OCI-LY1 (cell line): ENCODE measurements around the gene DXO.
A peak's percentile ranks its signal among the peaks of the same experiment; 100 is the strongest.

Experiments
- H2AFZ ChIP-seq: fragments of 200-600 bp; sonication (generic), shearing (Covaris generic); 2 replicates; pipeline ENCODE4 v1.6.0; 2014; ENCODE audit warnings: antibody characterized with exemption, mild to moderate bottlenecking, low read length
- H3F3A ChIP-seq: fragments of 200-600 bp; sonication (generic), shearing (Covaris generic); 2 replicates; pipeline ENCODE4 v1.6.0; 2014; ENCODE audit warnings: mild to moderate bottlenecking, antibody characterized with exemption, low read length, moderate library complexity; ENCODE audit not compliant: insufficient read depth
- H3K27ac ChIP-seq: fragments of 200-600 bp; sonication (generic); 2 replicates; pipeline ENCODE4 v1.5.1; 2014; ENCODE audit warnings: low read length, mixed run types, mild to moderate bottlenecking, low read depth; ENCODE audit not compliant: poor library complexity, severe bottlenecking
- H3K27me3 ChIP-seq: fragments of 200-600 bp; sonication (generic); 2 replicates; pipeline ENCODE4 v1.6.0; 2014; ENCODE audit warnings: antibody characterized with exemption, mild to moderate bottlenecking, low read length, moderate library complexity; ENCODE audit not compliant: insufficient read depth
- H3K36me3 ChIP-seq: fragments of 200-600 bp; sonication (generic); 2 replicates; pipeline ENCODE4 v1.6.1; 2014; ENCODE audit warnings: mild to moderate bottlenecking, antibody characterized with exemption, low read length, moderate library complexity, mixed read lengths; ENCODE audit not compliant: insufficient read depth
- H3K4me1 ChIP-seq: fragments of 200-600 bp; sonication (generic); 2 replicates; pipeline ENCODE4 v1.5.1; 2014; ENCODE audit warnings: mild to moderate bottlenecking, low read length, moderate library complexity; ENCODE audit not compliant: insufficient read depth, severe bottlenecking
- H3K4me2 ChIP-seq: fragments of 200-600 bp; sonication (generic), shearing (Covaris generic); 2 replicates; pipeline ENCODE4 v1.6.1; 2014; ENCODE audit warnings: low read length
- H3K4me3 ChIP-seq: fragments of 200-600 bp; sonication (generic); 2 replicates; pipeline ENCODE4 v1.5.1; 2014; ENCODE audit warnings: low read length, low read depth, mild to moderate bottlenecking, mixed read lengths; ENCODE audit not compliant: poor library complexity, severe bottlenecking
- H3K79me2 ChIP-seq: fragments of 200-600 bp; shearing (Covaris generic); 2 replicates; pipeline ENCODE4 v1.6.1; 2016; ENCODE audit warnings: mixed run types, low read length, mixed read lengths; ENCODE audit not compliant: insufficient read depth
- H3K9ac ChIP-seq: fragments of 200-600 bp; sonication (generic), shearing (Covaris generic); 2 replicates; pipeline ENCODE4 v1.6.1; 2014; ENCODE audit warnings: mild to moderate bottlenecking, low read length, mixed read lengths
- H3K9me2 ChIP-seq: fragments of 200-600 bp; sonication (generic), shearing (Covaris generic); 2 replicates; pipeline ENCODE4 v1.6.1; 2014; ENCODE audit warnings: low read depth, mild to moderate bottlenecking, low read length, mixed read lengths
- H3K9me3 ChIP-seq: fragments of 200-600 bp; shearing (Covaris generic); 2 replicates; pipeline ENCODE4 v1.6.1; 2014; ENCODE audit warnings: low read length, mixed read lengths
- H4K20me1 ChIP-seq: fragments of 200-600 bp; sonication (generic), shearing (Covaris generic); 2 replicates; pipeline ENCODE4 v1.6.0; 2016; ENCODE audit warnings: mild to moderate bottlenecking, low read length; ENCODE audit not compliant: insufficient read depth
- CTCF ChIP-seq: fragments of 200-600 bp; sonication (generic), shearing (Covaris generic); IDR thresholded peaks from 2 replicates; pipeline ENCODE4 v1.5.1; 2017; ENCODE audit warnings: mild to moderate bottlenecking, antibody characterized with exemption, low read length, moderate library complexity, mixed read lengths
- EZH2 ChIP-seq: fragments of 200-600 bp; sonication (generic), shearing (Covaris generic); IDR thresholded peaks from 2 replicates; pipeline ENCODE4 v1.8.0; 2017; ENCODE audit warnings: borderline replicate concordance, mixed run types, mild to moderate bottlenecking, antibody characterized with exemption, low read length, moderate library complexity, mixed read lengths

DXO gene

GRCh38 chr6:31972709-31973350 lies 892 bp upstream of the DXO start:
- peaks cover 28% of the 10 kb centered on the region for H3K36me3 ChIP-seq
- H3K4me3 ChIP-seq = peak overlapping the region; percentile 82
- peak overlapping the region; percentile 63 for H3K27ac ChIP-seq
- TF ChIP-seq CTCF (no peak), EZH2 (no peak)
- no peaks in the 10 kb centered on the region for H4K20me1 ChIP-seq
- no peaks in the 10 kb centered on the region for H3K9me3 ChIP-seq
- H3K9ac ChIP-seq = peak overlapping the region; percentile 87
- no peaks in the 10 kb centered on the region for H3K79me2 ChIP-seq
- H3K4me1 ChIP-seq = peaks cover 34% of the 10 kb centered on the region
- no peaks in the 10 kb centered on the region for H3K27me3 ChIP-seq
- H3K4me2 ChIP-seq = peak overlapping the region; percentile 98
- H3F3A ChIP-seq = 0 out of 2 replicates have a peak, but pooled peaks cover 5% of the 10 kb centered on the region
- H2AFZ ChIP-seq = 0 out of 2 replicates have a peak overlapping the region, but pooled peaks have one; percentile 29
- H3K9me2 ChIP-seq = no peaks in the 10 kb centered on the region

- no peak for TF ChIP-seq EZH2
- TF ChIP-seq CTCF = no peak
- peak overlapping the region; percentile 63 for H3K27ac ChIP-seq
- 0 out of 2 replicates have a peak, but pooled peaks cover 5% of the 10 kb centered on the region for H3F3A ChIP-seq
- H3K4me1 ChIP-seq = peaks cover 34% of the 10 kb centered on the region
- H3K4me3 ChIP-seq = peak overlapping the region; percentile 82
- H2AFZ ChIP-seq = no peak overlapping the region
- peak overlapping the region; percentile 98 for H3K4me2 ChIP-seq
- no peaks in the 10 kb centered on the region for H4K20me1 ChIP-seq
- no peaks in the 10 kb centered on the region for H3K27me3 ChIP-seq
- H3K79me2 ChIP-seq = no peaks in the 10 kb centered on the region
- H3K9me3 ChIP-seq = no peaks in the 10 kb centered on the region
- H3K9ac ChIP-seq = peak overlapping the region; percentile 87
- no peaks in the 10 kb centered on the region for H3K9me2 ChIP-seq
- peaks cover 42% of the 10 kb centered on the region for H3K36me3 ChIP-seq
Observed at GRCh38 chr6:31971279-31971992, 502 bp downstream of the DXO start.

DNA sequence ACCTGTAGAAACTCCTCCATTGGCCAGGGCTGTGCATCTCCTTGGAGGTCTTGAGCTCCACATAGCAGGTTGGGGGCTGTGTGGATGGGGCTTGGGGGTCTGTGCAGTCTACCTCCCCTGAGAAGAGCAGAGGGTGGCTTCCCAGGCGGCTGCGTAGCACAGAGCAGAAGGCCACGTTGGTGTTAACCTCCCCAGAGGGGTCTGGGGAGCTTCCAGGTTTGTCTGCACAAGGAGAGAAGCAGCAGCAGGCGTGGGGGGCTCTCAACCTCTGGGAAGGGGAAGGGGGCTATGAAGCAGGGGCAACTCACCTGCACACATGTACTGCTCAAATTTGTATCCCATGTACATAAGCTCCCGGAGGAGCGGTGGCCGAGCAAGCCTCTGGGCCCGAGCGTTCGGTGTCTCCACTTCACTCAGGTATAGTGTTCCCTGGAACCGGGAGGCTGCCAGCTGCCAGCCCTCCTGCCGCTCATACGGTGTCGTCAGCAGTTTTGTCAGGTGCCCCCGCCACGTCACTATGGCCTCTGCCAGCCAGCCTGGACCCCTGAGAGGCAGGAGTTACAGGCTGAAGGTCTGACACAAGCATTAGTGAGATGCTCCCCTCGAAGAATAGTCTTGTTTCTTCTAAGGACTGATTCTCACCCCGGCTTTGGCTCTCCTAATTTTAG lies 1.2 kb downstream of the DXO start:
- peak overlapping the region; percentile 98 for H3K4me2 ChIP-seq
- no peaks in the 10 kb centered on the region for H3K27me3 ChIP-seq
- no peaks in the 10 kb centered on the region for H3K79me2 ChIP-seq
- peak overlapping the region; percentile 63 for H3K27ac ChIP-seq
- no peak overlapping the region for H2AFZ ChIP-seq
- H4K20me1 ChIP-seq = no peaks in the 10 kb centered on the region
- H3K36me3 ChIP-seq = peaks cover 49% of the 10 kb centered on the region
- H3K4me3 ChIP-seq = peak overlapping the region; percentile 82
- no peaks in the 10 kb centered on the region for H3K9me2 ChIP-seq
- 0 out of 2 replicates have a peak, but pooled peaks cover 5% of the 10 kb centered on the region for H3F3A ChIP-seq
- H3K9me3 ChIP-seq = no peaks in the 10 kb centered on the region
- peaks cover 34% of the 10 kb centered on the region for H3K4me1 ChIP-seq
- H3K9ac ChIP-seq = peak overlapping the region; percentile 87
- no peak for TF ChIP-seq EZH2
- no peak for TF ChIP-seq CTCF
